ENCODE results near the gene C13orf42. TPM values are rescaled to one million over a fixed set of nuclear protein-coding genes. Genes with fewer than 3 reads are reported as not detected.

The C13orf42 gene
- total RNA-seq, 1 donor from 2014 or later: not detected

- no peaks in the 10 kb centered on the region for H3K9me3 Mint-ChIP-seq
- POLR2A ChIA-PET: interaction anchor here (0.7 kb wide), 1 partner anchor 178 kb away, joined by 3 read pairs; no protein-coding TSS in a partner anchor
- no peak for TF ChIP-seq CTCF (IDR thresholded peaks at IDR 0.05)
- H3K4me3 Mint-ChIP-seq: no peak overlapping the region
- no peak overlapping the region for H3K27ac Mint-ChIP-seq
- intact Hi-C loops (cut with micrococcal nuclease): no loop called here
- H3K4me1 Mint-ChIP-seq: peaks cover 7% of the 10 kb centered on the region
- DNase-seq: no peak
- H3K27me3 Mint-ChIP-seq: peaks cover 32% of the 10 kb centered on the region
- CTCF ChIA-PET: interaction anchor here (0.7 kb wide), 1 partner anchor 1091 kb away, joined by 3 read pairs; no protein-coding TSS in a partner anchor
- no peak for ATAC-seq (ENCODE audit: low read depth)
- H3K36me3 Mint-ChIP-seq (ENCODE audit: low read depth): no peaks in the 10 kb centered on the region
Measured at GRCh38 chr13:51067210-51067701, 43.8 kb downstream of the C13orf42 start.

- H3K4me1 Mint-ChIP-seq: peaks cover 7% of the 10 kb centered on the region
- no peaks in the 10 kb centered on the region for H3K9me3 Mint-ChIP-seq
- H3K36me3 Mint-ChIP-seq (ENCODE audit: low read depth): no peaks in the 10 kb centered on the region
- ATAC-seq (ENCODE audit: low read depth) (no peak), DNase-seq (no peak)
- no peak overlapping the region for H3K4me3 Mint-ChIP-seq
- H3K27ac Mint-ChIP-seq: no peak overlapping the region
- ChIA-PET CTCF (interaction anchor here (0.9 kb wide), 1 partner anchor 9 kb away, joined by 3 read pairs; no protein-coding TSS in a partner anchor), POLR2A (interaction anchor here (0.9 kb wide), 1 partner anchor 1069 kb away, joined by 3 read pairs; no protein-coding TSS in a partner anchor)
- no peak for TF ChIP-seq CTCF (IDR thresholded peaks at IDR 0.05)
- H3K27me3 Mint-ChIP-seq: peaks cover 32% of the 10 kb centered on the region
- intact Hi-C loops (cut with micrococcal nuclease): no loop called here
Measured at GRCh38 chr13:51066091-51066831, 44.8 kb downstream of the C13orf42 start.

GRCh38 chr13:51065372-51066090 lies 45.5 kb downstream of the C13orf42 start:
- no peaks in the 10 kb centered on the region for H3K9me3 Mint-ChIP-seq
- CTCF ChIA-PET: interaction anchor here (0.9 kb wide), 1 partner anchor 8 kb away, joined by 3 read pairs; no protein-coding TSS in a partner anchor
- no peak overlapping the region for H3K27ac Mint-ChIP-seq
- H3K4me1 Mint-ChIP-seq: peaks cover 7% of the 10 kb centered on the region
- no peak overlapping the region for H3K4me3 Mint-ChIP-seq
- POLR2A ChIA-PET: interaction anchor here (0.6 to 0.9 kb wide), 2 partner anchors 1068 to 1085 kb away, joined by 3 read pairs; no protein-coding TSS in a partner anchor
- H3K36me3 Mint-ChIP-seq (ENCODE audit: low read depth): no peaks in the 10 kb centered on the region
- ATAC-seq (ENCODE audit: low read depth) (no peak), DNase-seq (no peak)
- intact Hi-C loops (cut with micrococcal nuclease): no loop called here
- peaks cover 32% of the 10 kb centered on the region for H3K27me3 Mint-ChIP-seq
- TF ChIP-seq CTCF (IDR thresholded peaks at IDR 0.05): no peak

GRCh38 chr13:51064753-51065152 lies 46.3 kb downstream of the C13orf42 start:
- Mint-ChIP-seq H3K36me3 (ENCODE audit: low read depth) (no peaks in the 10 kb centered on the region), H3K27ac (no peak overlapping the region), H3K9me3 (no peaks in the 10 kb centered on the region), H3K27me3 (peaks cover 32% of the 10 kb centered on the region), H3K4me1 (peaks cover 2% of the 10 kb centered on the region), H3K4me3 (no peak overlapping the region)
- no peak for ATAC-seq (ENCODE audit: low read depth)
- POLR2A ChIA-PET: interaction anchor here (0.6 kb wide), 1 partner anchor 1084 kb away, joined by 3 read pairs; no protein-coding TSS in a partner anchor
- intact Hi-C loops (cut with micrococcal nuclease): no loop called here
- CTCF ChIA-PET: no interaction called here
- TF ChIP-seq CTCF (IDR thresholded peaks at IDR 0.05): no peak
- DNase-seq: no peak

DNA sequence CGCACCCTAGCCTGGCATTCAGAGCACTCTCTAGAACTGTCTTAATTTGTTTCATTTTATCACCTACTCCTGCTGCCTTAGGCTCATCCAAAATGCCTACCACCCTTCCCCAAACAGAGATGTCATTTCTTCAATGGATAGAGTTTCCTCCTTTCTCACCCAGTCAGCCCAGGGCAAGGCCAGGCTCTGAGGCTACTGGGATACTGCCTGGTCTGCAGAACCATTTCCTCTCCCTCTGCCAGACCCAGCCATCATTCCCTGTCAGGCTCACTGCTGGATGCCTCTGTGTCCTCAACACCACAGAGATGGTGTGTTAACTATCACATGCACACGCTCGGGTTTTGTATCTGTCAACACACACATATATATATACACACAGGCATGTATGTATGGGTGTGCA lies 47.2 kb downstream of the C13orf42 start:
- ChIA-PET CTCF (no interaction called here), POLR2A (no interaction called here)
- H3K27ac Mint-ChIP-seq: no peak overlapping the region
- intact Hi-C loops (cut with micrococcal nuclease): no loop called here
- peaks cover 32% of the 10 kb centered on the region for H3K27me3 Mint-ChIP-seq
- H3K36me3 Mint-ChIP-seq (ENCODE audit: low read depth): no peaks in the 10 kb centered on the region
- H3K4me1 Mint-ChIP-seq: peaks cover 2% of the 10 kb centered on the region
- H3K9me3 Mint-ChIP-seq: no peaks in the 10 kb centered on the region
- H3K4me3 Mint-ChIP-seq: no peak overlapping the region
- no peak for DNase-seq
- no peak for TF ChIP-seq CTCF (IDR thresholded peaks at IDR 0.05)
- no peak for ATAC-seq (ENCODE audit: low read depth)
